ENCODE data around the gene HIPK2.

HIPK2 gene

DNA sequence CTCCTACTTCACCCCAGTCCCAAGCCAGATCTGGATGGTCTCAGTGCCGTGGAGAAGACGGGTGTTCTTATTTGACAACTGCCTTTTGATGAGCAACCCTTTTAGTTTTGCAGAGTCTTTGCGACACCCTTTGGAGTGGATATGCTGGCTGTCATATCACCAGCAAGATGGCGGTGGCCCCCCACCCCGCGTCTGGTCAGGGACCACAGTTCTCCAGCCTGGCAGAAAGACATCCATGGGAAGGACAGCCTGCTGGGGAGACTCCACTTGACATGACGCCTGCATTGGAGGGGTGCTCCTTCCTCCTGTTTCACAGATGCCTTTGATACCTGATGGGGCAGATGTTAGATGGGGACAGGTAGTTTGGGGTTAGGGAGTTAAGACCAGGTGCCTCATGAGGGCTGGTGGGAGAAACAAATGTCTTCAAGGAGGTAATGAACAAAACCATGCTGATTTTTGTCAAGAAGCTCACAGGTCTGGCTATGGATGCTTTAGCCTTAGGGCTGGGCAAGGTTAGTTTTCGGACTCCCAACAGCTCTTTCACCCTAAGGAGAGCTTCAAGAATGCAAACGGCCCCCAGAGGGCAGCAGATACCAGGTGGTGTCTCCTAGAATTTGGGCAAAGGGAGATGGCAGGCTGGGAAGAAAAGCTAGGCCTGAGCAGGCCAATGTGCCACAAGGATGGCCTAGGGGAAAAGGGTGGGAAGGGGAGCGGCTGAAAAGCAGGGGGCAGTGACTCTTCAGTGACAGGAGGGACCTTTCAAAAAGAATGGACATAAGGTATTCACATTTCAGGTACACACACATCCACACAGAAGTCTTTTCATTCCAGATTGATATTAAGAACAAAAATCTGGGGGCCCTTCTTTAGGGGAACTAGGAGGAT, 159.1 kb downstream of the HIPK2 start:
- H3K36me3 ChIP-seq (ENCODE audit: insufficient read depth, low read length): no peaks in the 10 kb centered on the region
- no peaks in the 10 kb centered on the region for H3K9me3 ChIP-seq (ENCODE audit: low read length)
- no peaks in the 10 kb centered on the region for H3K4me1 ChIP-seq (ENCODE audit: insufficient read depth, low read length, severe bottlenecking)
- H3K4me3 ChIP-seq (ENCODE audit: low read depth, low read length, poor library complexity, severe bottlenecking): no peak overlapping the region
- no peak overlapping the region for H2AFZ ChIP-seq (ENCODE audit: low read length)
- H3K9me2 ChIP-seq (ENCODE audit: low read depth, low read length): no peaks in the 10 kb centered on the region
- no peaks in the 10 kb centered on the region for H4K20me1 ChIP-seq (ENCODE audit: insufficient read depth, low read length)
- H3K9ac ChIP-seq (ENCODE audit: low read length): no peak overlapping the region
- H3K4me2 ChIP-seq (ENCODE audit: low read length): no peak overlapping the region
- no peaks in the 10 kb centered on the region for H3K27me3 ChIP-seq (ENCODE audit: insufficient read depth, low read length)
- H3K27ac ChIP-seq (ENCODE audit: low read depth, low read length, poor library complexity, severe bottlenecking): no peak overlapping the region
- no peaks in the 10 kb centered on the region for H3K79me2 ChIP-seq (ENCODE audit: insufficient read depth, low read length)
- TF ChIP-seq, protein P1, sequence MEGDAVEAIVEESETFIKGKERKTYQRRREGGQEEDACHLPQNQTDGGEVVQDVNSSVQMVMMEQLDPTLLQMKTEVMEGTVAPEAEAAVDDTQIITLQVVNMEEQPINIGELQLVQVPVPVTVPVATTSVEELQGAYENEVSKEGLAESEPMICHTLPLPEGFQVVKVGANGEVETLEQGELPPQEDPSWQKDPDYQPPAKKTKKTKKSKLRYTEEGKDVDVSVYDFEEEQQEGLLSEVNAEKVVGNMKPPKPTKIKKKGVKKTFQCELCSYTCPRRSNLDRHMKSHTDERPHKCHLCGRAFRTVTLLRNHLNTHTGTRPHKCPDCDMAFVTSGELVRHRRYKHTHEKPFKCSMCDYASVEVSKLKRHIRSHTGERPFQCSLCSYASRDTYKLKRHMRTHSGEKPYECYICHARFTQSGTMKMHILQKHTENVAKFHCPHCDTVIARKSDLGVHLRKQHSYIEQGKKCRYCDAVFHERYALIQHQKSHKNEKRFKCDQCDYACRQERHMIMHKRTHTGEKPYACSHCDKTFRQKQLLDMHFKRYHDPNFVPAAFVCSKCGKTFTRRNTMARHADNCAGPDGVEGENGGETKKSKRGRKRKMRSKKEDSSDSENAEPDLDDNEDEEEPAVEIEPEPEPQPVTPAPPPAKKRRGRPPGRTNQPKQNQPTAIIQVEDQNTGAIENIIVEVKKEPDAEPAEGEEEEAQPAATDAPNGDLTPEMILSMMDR (IDR thresholded peaks at IDR 0.05; ENCODE audit: low read length): peak; percentile 71
- TF ChIP-seq EZH2 (IDR thresholded peaks at IDR 0.05; ENCODE audit: borderline replicate concordance, low read length): no peak
- no peaks in the 10 kb centered on the region for H3F3A ChIP-seq (ENCODE audit: insufficient read depth, low read length)

DNA sequence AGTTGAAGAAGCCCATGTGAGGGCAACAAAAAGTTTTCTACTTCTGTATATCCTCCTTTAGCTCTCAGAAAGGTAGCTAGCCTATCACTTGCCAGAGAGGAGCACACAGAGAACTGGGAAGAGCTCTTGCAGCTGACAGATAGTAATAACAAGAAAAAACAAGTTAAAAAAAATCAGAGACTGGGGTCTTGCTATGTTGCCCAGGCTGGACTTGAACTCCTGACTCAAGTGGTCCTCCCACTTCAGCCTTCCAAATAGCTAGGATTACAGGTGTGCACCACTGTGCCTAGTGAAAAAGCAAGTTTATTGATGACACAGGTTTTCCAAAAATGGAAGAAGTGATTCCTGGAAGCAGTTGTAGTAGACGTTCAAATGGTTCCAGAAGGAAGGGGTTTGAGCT, 160.7 kb downstream of the HIPK2 start:
- no peak overlapping the region for H3K27ac ChIP-seq (ENCODE audit: low read depth, low read length, poor library complexity, severe bottlenecking)
- H3K4me1 ChIP-seq (ENCODE audit: insufficient read depth, low read length, severe bottlenecking): no peaks in the 10 kb centered on the region
- no peaks in the 10 kb centered on the region for H3K9me2 ChIP-seq (ENCODE audit: low read depth, low read length)
- H3K4me3 ChIP-seq (ENCODE audit: low read depth, low read length, poor library complexity, severe bottlenecking): no peak overlapping the region
- no peaks in the 10 kb centered on the region for H3K27me3 ChIP-seq (ENCODE audit: insufficient read depth, low read length)
- H3K4me2 ChIP-seq (ENCODE audit: low read length): no peak overlapping the region
- H3K9me3 ChIP-seq (ENCODE audit: low read length): no peaks in the 10 kb centered on the region
- H2AFZ ChIP-seq (ENCODE audit: low read length): no peak overlapping the region
- H3K9ac ChIP-seq (ENCODE audit: low read length): no peak overlapping the region
- no peaks in the 10 kb centered on the region for H3F3A ChIP-seq (ENCODE audit: insufficient read depth, low read length)
- H4K20me1 ChIP-seq (ENCODE audit: insufficient read depth, low read length): no peaks in the 10 kb centered on the region
- TF ChIP-seq EZH2 (IDR thresholded peaks at IDR 0.05; ENCODE audit: borderline replicate concordance, low read length): no peak
- TF ChIP-seq, protein P1 (IDR thresholded peaks at IDR 0.05; ENCODE audit: low read length): no peak
- H3K36me3 ChIP-seq (ENCODE audit: insufficient read depth, low read length): no peaks in the 10 kb centered on the region
- no peaks in the 10 kb centered on the region for H3K79me2 ChIP-seq (ENCODE audit: insufficient read depth, low read length)

DNA sequence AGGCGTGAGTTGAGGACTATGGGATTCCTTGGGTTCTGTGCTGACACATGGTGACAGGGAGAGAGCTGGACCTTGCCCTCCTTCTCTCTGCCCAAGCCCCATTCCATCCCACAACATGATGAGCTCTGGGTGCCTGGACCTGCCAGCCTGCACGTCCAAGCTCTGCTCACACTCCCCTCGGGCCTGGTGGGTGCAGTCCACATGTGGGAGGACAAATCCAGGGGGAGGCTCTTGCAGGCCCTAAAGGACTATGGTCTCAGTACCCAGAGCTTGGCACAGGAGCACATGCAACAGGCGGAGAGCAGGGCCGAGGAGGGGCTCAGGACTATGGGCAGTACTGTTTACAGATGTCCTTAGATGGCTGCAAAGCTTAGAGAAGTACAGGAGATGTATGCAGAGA, 162.9 kb downstream of the HIPK2 start:
- Histone ChIP-seq H3K36me3 (ENCODE audit: insufficient read depth, low read length) (no peaks in the 10 kb centered on the region), H3F3A (ENCODE audit: insufficient read depth, low read length) (no peaks in the 10 kb centered on the region), H3K9me3 (ENCODE audit: low read length) (no peaks in the 10 kb centered on the region), H3K4me1 (ENCODE audit: insufficient read depth, low read length, severe bottlenecking) (no peaks in the 10 kb centered on the region), H4K20me1 (ENCODE audit: insufficient read depth, low read length) (no peaks in the 10 kb centered on the region), H3K9me2 (ENCODE audit: low read depth, low read length) (no peaks in the 10 kb centered on the region), H3K9ac (ENCODE audit: low read length) (no peak overlapping the region), H3K27me3 (ENCODE audit: insufficient read depth, low read length) (no peaks in the 10 kb centered on the region), H3K4me2 (ENCODE audit: low read length) (no peak overlapping the region), H3K27ac (ENCODE audit: low read depth, low read length, poor library complexity, severe bottlenecking) (no peak overlapping the region), H3K79me2 (ENCODE audit: insufficient read depth, low read length) (no peaks in the 10 kb centered on the region), H3K4me3 (ENCODE audit: low read depth, low read length, poor library complexity, severe bottlenecking) (no peak overlapping the region), H2AFZ (ENCODE audit: low read length) (no peak overlapping the region)
- TF ChIP-seq, protein P1 (IDR thresholded peaks at IDR 0.05; ENCODE audit: low read length): no peak
- TF ChIP-seq EZH2 (IDR thresholded peaks at IDR 0.05; ENCODE audit: borderline replicate concordance, low read length): no peak

All from OCI-LY1 (cell line).